ENCODE data around the gene FHIP2A. TPM values are rescaled to one million over a fixed set of nuclear protein-coding genes. Genes with fewer than 3 reads are reported as not detected.

Gene FHIP2A
- total RNA-seq, 1 donor from 2014 or later: 48.2 TPM

DNA sequence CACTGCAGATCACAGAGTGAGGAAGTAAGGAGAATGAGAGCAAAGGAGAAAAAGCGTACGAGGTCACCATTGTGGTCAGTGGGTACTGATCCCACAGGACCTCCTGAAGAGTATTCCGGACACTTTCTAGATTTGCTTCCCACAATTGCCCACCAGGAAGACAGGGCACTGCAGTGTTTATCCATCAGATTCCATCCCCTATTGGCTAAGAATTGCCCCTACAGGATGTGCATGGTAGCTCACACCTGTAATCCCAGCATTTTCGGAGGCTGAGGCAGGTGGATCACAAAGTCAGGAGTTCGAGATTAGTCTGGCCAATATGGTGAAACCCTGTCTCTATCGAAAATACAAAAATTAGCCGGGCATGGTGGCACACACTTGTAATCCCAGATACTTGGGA lies 5.3 kb upstream of the FHIP2A start:
- TF ChIP-seq, protein P1, sequence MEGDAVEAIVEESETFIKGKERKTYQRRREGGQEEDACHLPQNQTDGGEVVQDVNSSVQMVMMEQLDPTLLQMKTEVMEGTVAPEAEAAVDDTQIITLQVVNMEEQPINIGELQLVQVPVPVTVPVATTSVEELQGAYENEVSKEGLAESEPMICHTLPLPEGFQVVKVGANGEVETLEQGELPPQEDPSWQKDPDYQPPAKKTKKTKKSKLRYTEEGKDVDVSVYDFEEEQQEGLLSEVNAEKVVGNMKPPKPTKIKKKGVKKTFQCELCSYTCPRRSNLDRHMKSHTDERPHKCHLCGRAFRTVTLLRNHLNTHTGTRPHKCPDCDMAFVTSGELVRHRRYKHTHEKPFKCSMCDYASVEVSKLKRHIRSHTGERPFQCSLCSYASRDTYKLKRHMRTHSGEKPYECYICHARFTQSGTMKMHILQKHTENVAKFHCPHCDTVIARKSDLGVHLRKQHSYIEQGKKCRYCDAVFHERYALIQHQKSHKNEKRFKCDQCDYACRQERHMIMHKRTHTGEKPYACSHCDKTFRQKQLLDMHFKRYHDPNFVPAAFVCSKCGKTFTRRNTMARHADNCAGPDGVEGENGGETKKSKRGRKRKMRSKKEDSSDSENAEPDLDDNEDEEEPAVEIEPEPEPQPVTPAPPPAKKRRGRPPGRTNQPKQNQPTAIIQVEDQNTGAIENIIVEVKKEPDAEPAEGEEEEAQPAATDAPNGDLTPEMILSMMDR (IDR thresholded peaks at IDR 0.05): no peak
- no peaks in the 10 kb centered on the region for H3K9me3 Mint-ChIP-seq (ENCODE audit: low read depth)
- H3K4me1 Mint-ChIP-seq (ENCODE audit: low read depth): peaks cover 20% of the 10 kb centered on the region
- no peaks in the 10 kb centered on the region for H3K36me3 Mint-ChIP-seq (ENCODE audit: low read depth)
- H3K4me3 Mint-ChIP-seq (ENCODE audit: unreplicated experiment): no peak overlapping the region
- H3K27me3 Mint-ChIP-seq (ENCODE audit: low read depth): no peaks in the 10 kb centered on the region
- H3K27ac Mint-ChIP-seq (ENCODE audit: unreplicated experiment): no peak overlapping the region
- DNase-seq (ENCODE audit: low spot score): no peak

DNA sequence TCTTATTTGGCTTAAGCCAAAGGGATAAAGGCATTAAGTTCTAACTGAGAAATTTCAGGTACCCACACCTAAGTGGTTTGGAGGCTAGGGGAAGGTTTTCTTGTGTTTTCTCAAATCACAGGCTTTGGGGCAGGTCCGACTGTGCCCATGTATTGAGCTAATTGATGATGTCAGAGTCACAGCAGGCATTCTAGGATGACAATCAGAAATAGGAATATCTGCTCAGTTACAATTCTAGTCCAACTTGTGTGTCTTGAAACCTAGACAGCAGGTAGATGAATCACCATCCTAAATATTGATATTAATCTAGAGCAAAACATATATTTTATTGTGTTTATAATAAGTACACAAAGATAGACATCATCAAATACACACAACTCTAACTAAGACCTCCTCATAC lies 2.3 kb upstream of the FHIP2A start:
- Mint-ChIP-seq H3K27ac (ENCODE audit: unreplicated experiment) (no peak overlapping the region), H3K36me3 (ENCODE audit: low read depth) (no peaks in the 10 kb centered on the region), H3K9me3 (ENCODE audit: low read depth) (no peaks in the 10 kb centered on the region), H3K4me3 (ENCODE audit: unreplicated experiment) (no peak overlapping the region), H3K4me1 (ENCODE audit: low read depth) (peaks cover 34% of the 10 kb centered on the region), H3K27me3 (ENCODE audit: low read depth) (no peaks in the 10 kb centered on the region)
- no peak for DNase-seq (ENCODE audit: low spot score)
- TF ChIP-seq, protein P1 (IDR thresholded peaks at IDR 0.05): no peak

DNA sequence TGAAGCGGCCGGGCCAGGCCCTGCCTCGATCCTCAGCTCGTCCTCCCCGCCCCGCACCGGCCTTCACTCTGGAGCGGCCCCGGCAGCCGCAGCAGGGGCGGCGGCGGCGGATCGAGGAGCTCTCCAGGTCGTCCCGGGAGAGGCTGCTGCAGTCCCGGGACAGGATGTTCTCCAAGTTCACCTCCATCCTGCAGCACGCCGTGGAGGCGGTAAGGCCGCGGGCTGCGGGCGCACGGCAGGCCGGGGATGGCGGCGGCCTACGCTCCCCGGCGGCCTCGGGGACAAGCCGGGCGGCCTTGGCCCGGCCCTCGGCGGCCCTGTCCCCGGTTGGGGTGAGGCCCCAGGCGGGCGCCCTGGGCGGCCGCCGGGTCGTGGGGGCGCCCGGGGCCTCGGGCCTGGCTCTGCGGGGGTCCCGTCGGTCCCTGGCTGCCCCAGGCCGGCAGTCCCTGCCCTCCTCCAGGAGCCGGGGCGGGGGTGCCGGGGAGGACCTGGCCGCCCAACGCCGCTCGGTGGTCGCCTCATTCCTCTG lies 399 bp downstream of the FHIP2A start:
- Mint-ChIP-seq H3K4me1 (ENCODE audit: low read depth) (peaks cover 61% of the 10 kb centered on the region), H3K36me3 (ENCODE audit: low read depth) (peaks cover 2% of the 10 kb centered on the region), H3K4me3 (ENCODE audit: unreplicated experiment) (peak overlapping the region; percentile 96), H3K27me3 (ENCODE audit: low read depth) (no peaks in the 10 kb centered on the region), H3K9me3 (ENCODE audit: low read depth) (no peaks in the 10 kb centered on the region), H3K27ac (ENCODE audit: unreplicated experiment) (peak overlapping the region; percentile 97)
- TF ChIP-seq, protein P1 (IDR thresholded peaks at IDR 0.05): peak; percentile 53
- DNase-seq (ENCODE audit: low spot score): peak; percentile 87

DNA sequence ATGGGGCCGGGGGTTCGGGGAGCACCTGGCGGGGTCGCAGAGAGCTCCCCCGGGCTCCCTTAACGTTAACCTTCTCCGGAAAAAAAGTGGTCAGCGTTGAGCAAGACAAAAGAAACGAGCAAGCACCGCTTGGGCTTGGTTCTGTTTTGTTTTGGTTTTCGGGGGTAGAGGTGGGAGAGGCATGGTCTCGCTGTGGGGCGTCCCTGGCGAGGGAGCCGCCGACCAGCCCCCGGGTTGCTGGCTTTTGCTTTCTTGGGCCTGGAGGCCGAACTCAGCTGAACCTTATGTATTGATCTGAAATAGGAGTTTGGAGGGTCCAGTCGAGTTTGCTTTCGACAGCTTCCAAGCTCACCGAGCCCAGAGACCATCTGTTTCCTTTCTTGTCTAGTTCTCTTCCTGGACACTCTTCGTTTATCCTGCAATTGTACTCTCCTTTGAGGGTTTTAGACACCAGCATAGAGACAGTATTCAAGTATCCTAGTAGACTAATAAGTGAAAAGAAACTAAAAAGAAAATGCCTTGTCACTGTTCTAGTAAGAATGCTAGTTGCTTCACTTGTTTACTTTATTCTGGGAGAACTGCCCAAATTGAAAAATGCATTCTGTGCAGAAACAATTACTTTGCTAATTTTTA lies 980 bp downstream of the FHIP2A start:
- peaks cover 4% of the 10 kb centered on the region for H3K36me3 Mint-ChIP-seq (ENCODE audit: low read depth)
- H3K9me3 Mint-ChIP-seq (ENCODE audit: low read depth): peaks cover 2% of the 10 kb centered on the region
- no peak for DNase-seq (ENCODE audit: low spot score)
- H3K4me1 Mint-ChIP-seq (ENCODE audit: low read depth): peaks cover 65% of the 10 kb centered on the region
- H3K4me3 Mint-ChIP-seq (ENCODE audit: unreplicated experiment): peak overlapping the region; percentile 96
- no peaks in the 10 kb centered on the region for H3K27me3 Mint-ChIP-seq (ENCODE audit: low read depth)
- TF ChIP-seq, protein P1 (IDR thresholded peaks at IDR 0.05): no peak
- H3K27ac Mint-ChIP-seq (ENCODE audit: unreplicated experiment): peak overlapping the region; percentile 97

DNA sequence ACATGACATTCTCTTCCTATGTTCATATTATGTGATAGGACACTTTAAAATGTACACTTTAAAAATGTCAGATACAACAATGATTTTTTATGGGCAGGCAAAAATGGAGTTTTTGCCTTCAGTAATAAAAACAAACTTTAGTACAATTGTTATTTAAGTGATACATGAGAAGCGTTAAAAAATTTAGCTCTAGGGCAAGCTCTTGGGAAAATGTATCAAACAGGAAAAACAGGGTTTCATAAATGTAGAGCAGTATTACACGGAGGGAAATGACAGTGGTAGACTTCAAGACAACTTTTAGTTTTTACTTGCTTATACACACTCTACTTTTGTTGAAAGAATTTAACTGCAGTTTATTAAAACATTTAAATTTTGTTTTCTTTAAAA lies 1.5 kb downstream of the FHIP2A start:
- Mint-ChIP-seq H3K27ac (ENCODE audit: unreplicated experiment) (peak overlapping the region; percentile 97), H3K4me1 (ENCODE audit: low read depth) (peaks cover 66% of the 10 kb centered on the region), H3K36me3 (ENCODE audit: low read depth) (peaks cover 4% of the 10 kb centered on the region), H3K9me3 (ENCODE audit: low read depth) (peaks cover 2% of the 10 kb centered on the region), H3K4me3 (ENCODE audit: unreplicated experiment) (peak overlapping the region; percentile 96), H3K27me3 (ENCODE audit: low read depth) (no peaks in the 10 kb centered on the region)
- TF ChIP-seq, protein P1 (IDR thresholded peaks at IDR 0.05): no peak
- DNase-seq (ENCODE audit: low spot score): no peak

Measured in chondrocyte (in vitro differentiated cells).